ENCODE results near the gene DCUN1D1.

- TF ChIP-seq ZNF462 (CRISPR knock-in tag; IDR thresholded peaks at IDR 0.05) (no peak), REST (IDR thresholded peaks at IDR 0.05; ENCODE audit: unreplicated experiment) (no peak), ETS1 (IDR thresholded peaks at IDR 0.05) (no peak), ZNF331 (CRISPR knock-in tag; IDR thresholded peaks at IDR 0.05; ENCODE audit: low read depth) (no peak), EZH2 (IDR thresholded peaks at IDR 0.05; ENCODE audit: low read depth, unreplicated experiment) (no peak), POLR2AphosphoS5 (IDR thresholded peaks at IDR 0.05; ENCODE audit: low read depth) (no peak), EZH2phosphoT487 (IDR thresholded peaks at IDR 0.05; ENCODE audit: unreplicated experiment) (no peak)
- TF ChIP-seq, protein P1, sequence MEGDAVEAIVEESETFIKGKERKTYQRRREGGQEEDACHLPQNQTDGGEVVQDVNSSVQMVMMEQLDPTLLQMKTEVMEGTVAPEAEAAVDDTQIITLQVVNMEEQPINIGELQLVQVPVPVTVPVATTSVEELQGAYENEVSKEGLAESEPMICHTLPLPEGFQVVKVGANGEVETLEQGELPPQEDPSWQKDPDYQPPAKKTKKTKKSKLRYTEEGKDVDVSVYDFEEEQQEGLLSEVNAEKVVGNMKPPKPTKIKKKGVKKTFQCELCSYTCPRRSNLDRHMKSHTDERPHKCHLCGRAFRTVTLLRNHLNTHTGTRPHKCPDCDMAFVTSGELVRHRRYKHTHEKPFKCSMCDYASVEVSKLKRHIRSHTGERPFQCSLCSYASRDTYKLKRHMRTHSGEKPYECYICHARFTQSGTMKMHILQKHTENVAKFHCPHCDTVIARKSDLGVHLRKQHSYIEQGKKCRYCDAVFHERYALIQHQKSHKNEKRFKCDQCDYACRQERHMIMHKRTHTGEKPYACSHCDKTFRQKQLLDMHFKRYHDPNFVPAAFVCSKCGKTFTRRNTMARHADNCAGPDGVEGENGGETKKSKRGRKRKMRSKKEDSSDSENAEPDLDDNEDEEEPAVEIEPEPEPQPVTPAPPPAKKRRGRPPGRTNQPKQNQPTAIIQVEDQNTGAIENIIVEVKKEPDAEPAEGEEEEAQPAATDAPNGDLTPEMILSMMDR (conservative IDR thresholded peaks at IDR 0.05; ENCODE audit: low read depth in 2 of 2): no peak
These were observed 42.7 kb upstream of the DCUN1D1 start for GRCh38 chr3:183022936-183023516.
